Left lung (tissue), 10 donors: Measurements from ENCODE around the gene KIF17. TPM values are rescaled to one million over a fixed set of nuclear protein-coding genes. Genes with fewer than 3 reads are reported as not detected.

ENCODE experiments used
- ATAC-seq: fragments of 200-7000 bp; cut with Tn5 transposase; one replicate; pipeline ENCODE4 v1.9.1; 2020; ENCODE audit warnings: moderate library complexity
- DNase-seq, 4 donors: peaks; one replicate each; pipeline ENCODE4 v3.0.0-alpha.2; 2013 to 2020
- H3K27ac ChIP-seq, 2 donors: fragments of 200-600 bp; sonication (generic) in 1 of 2; one replicate each; pipeline versions ENCODE4 v1.5.0 to v1.8.0; 2020 to 2021
- H3K27me3 ChIP-seq, 2 donors: fragments of 200-600 bp; sonication (generic) in 1 of 2; one replicate each; pipeline versions ENCODE4 v1.5.0 to v1.8.0; 2020 to 2021
- H3K36me3 ChIP-seq, 2 donors: fragments of 200-600 bp; sonication (generic) in 1 of 2; one replicate each; pipeline versions ENCODE4 v1.5.0 to v1.8.0; 2020 to 2021
- H3K4me1 ChIP-seq, 2 donors: fragments of 200-600 bp; one replicate each; pipeline ENCODE4 v1.8.0; 2021
- H3K4me3 ChIP-seq, 2 donors: fragments of 200-600 bp; sonication (generic) in 1 of 2; one replicate each; pipeline versions ENCODE4 v1.5.0 to v1.8.0; 2020 to 2021; ENCODE audit warnings: mild to moderate bottlenecking in 1 of 2
- H3K9me3 ChIP-seq, 2 donors: fragments of 200-600 bp; sonication (generic) in 1 of 2; one replicate each; pipeline versions ENCODE4 v1.5.0 to v1.8.0; 2020 to 2021
- CTCF ChIP-seq, 2 donors: fragments of 200-600 bp; sonication (generic) in 1 of 2; IDR thresholded peaks; one replicate each; pipeline versions ENCODE4 v1.5.0 to v1.8.0; 2021; ENCODE audit warnings: antibody characterized with exemption in 2 of 2
- intact Hi-C, 2 donors: fragments of 100-400 bp; cut with DNase I; formaldehyde crosslinking; loops; one replicate each; pipeline versions ENCODE4 v1.11.2 to v1.14.2; 2022
- polyA plus RNA-seq, 6 donors: library from polyadenylated mRNA; unstranded; fragments of 120-200 nt; gene quantifications; one replicate each; pipeline ENCODE4 v1.2.1, GENCODE V29; 2013; ENCODE audit not compliant: insufficient read length in 6 of 6
- total RNA-seq, 2 donors: library from RNA; stranded (reverse); fragmentation: NEBNext Ultra II Directional; extraction: Animal tissue kit (Norgen Biotek cat#: 25700); gene quantifications; one replicate each; pipeline ENCODE4 v1.2.1, GENCODE V29; 2021
- donor health status: DM: no; HTN: yes; CAD: no.
- donor health status: DM: no; HTN: no; CAD: no.

KIF17 gene
- total and polyA plus RNA-seq, 8 donors, result 4.1 to 12.1 (median 7.8) TPM

GRCh38 chr1:20643080-20643479, 74.7 kb downstream of the KIF17 start:
- intact Hi-C loops, result no loop called here
- no peaks in the 10 kb centered on the region for H3K4me1 ChIP-seq
- H3K4me3 ChIP-seq, result no peak overlapping the region
- no peak for ATAC-seq
- no peaks in the 10 kb centered on the region for H3K9me3 ChIP-seq
- no peak for DNase-seq
- H3K27ac ChIP-seq, result no peak overlapping the region
- TF ChIP-seq CTCF (IDR thresholded peaks at IDR 0.05), result no peak
- peaks cover 0 to 96% of the 10 kb centered on the region in 2 donors for H3K36me3 ChIP-seq
- no peaks in the 10 kb centered on the region for H3K27me3 ChIP-seq

GRCh38 chr1:20641975-20642374, 75.8 kb downstream of the KIF17 start:
- intact Hi-C loops, result no loop called here

GRCh38 chr1:20640183-20640597, 77.6 kb downstream of the KIF17 start:
- DNase-seq, result peak in 2 of 4 donors; percentile 28 to 50
- no peak overlapping the region for H3K27ac ChIP-seq
- H3K9me3 ChIP-seq, result no peaks in the 10 kb centered on the region
- no peaks in the 10 kb centered on the region for H3K27me3 ChIP-seq
- H3K36me3 ChIP-seq, result peaks cover 0 to 81% of the 10 kb centered on the region in 2 donors
- peaks cover 0 to 2% of the 10 kb centered on the region in 2 donors for H3K4me1 ChIP-seq
- TF ChIP-seq CTCF (IDR thresholded peaks at IDR 0.05), result peak; percentile 77 to 82
- no peak overlapping the region for H3K4me3 ChIP-seq
- ATAC-seq, result peak; percentile 80
- intact Hi-C loops, result no loop called here

More at GRCh38 chr1:20641975-20642374, 75.8 kb downstream of the KIF17 start:
- DNase-seq (no peak), ATAC-seq (no peak)
- Histone ChIP-seq H3K27me3 (no peaks in the 10 kb centered on the region), H3K4me3 (no peak overlapping the region), H3K36me3 (peaks cover 0 to 96% of the 10 kb centered on the region in 2 donors), H3K9me3 (no peaks in the 10 kb centered on the region), H3K27ac (no peak overlapping the region), H3K4me1 (no peaks in the 10 kb centered on the region)
- no peak for TF ChIP-seq CTCF (IDR thresholded peaks at IDR 0.05)

DNA sequence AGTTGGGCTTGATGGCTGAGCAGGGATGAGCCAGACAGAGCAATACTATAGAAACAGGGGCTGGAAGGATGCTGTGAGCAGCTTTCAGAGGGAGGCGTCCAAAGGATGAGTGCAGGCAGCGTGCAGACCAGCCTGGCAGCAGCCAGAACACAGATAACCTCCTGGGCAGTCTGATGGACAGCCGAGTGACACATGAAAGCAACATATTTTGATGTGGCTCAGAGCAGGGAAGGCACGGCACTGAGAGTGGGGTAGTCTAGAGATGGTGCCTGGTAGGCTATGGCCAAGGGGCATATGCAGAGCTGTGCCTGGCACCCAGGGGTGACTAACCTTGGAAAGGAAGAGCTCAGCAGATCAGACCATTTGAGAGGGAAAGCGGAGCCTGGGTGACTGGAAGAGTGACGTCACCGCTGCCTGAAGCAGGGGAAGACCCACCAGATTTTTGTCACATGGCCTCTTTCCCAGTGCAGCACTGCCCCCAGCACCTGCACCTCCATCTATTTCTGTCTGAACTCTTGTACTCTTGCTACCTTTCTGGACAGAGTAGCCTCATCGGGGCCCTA, 80.9 kb downstream of the KIF17 start:
- no peaks in the 10 kb centered on the region for H3K27me3 ChIP-seq
- H3K4me1 ChIP-seq, result peaks cover 0 to 15% of the 10 kb centered on the region in 2 donors
- ATAC-seq (no peak), DNase-seq (no peak)
- H3K4me3 ChIP-seq, result no peak overlapping the region
- H3K27ac ChIP-seq, result no peak overlapping the region
- peaks cover 0 to 48% of the 10 kb centered on the region in 2 donors for H3K36me3 ChIP-seq
- intact Hi-C loops, result loop anchor here in 1 of 2 donors (5.0 to 10.0 kb wide), 2 partner anchors 62 to 115 kb away; no protein-coding TSS in a partner anchor
- TF ChIP-seq CTCF (IDR thresholded peaks at IDR 0.05), result no peak
- H3K9me3 ChIP-seq, result no peaks in the 10 kb centered on the region

- ATAC-seq (peak; percentile 86), DNase-seq (peak in 2 of 4 donors; percentile 47 to 67)
- Histone ChIP-seq H3K27me3 (peaks cover 0 to 8% of the 10 kb centered on the region in 2 donors), H3K4me3 (peak overlapping the region; percentile 90 to 96), H3K36me3 (peaks cover 0 to 28% of the 10 kb centered on the region in 2 donors), H3K27ac (peak overlapping the region in 1 of 2 donors; percentile 97), H3K4me1 (peaks cover 0 to 15% of the 10 kb centered on the region in 2 donors), H3K9me3 (no peaks in the 10 kb centered on the region)
- intact Hi-C loops, result loop anchor here in 1 of 2 donors (5.0 to 10.0 kb wide), 2 partner anchors 60 to 112 kb away; no protein-coding TSS in a partner anchor
- no peak for TF ChIP-seq CTCF (IDR thresholded peaks at IDR 0.05)
Measured at GRCh38 chr1:20634594-20635084, 83.2 kb downstream of the KIF17 start.
